ENCODE data around the gene RNF220.

The RNF220 gene

GRCh38 chr1:44677201-44677766 is 272.2 kb downstream of the RNF220 start:
- H3K4me1 ChIP-seq (ENCODE audit: insufficient read depth, low read length) = peaks cover 23% of the 10 kb centered on the region
- no peaks in the 10 kb centered on the region for H3K36me3 ChIP-seq (ENCODE audit: insufficient read depth, low read length)
- no peak overlapping the region for H3K27ac ChIP-seq (ENCODE audit: low read depth, low read length)
- no peak overlapping the region for H3K9ac ChIP-seq (ENCODE audit: low read length)
- no peaks in the 10 kb centered on the region for H3K9me3 ChIP-seq (ENCODE audit: low read length)
- H3K4me3 ChIP-seq (ENCODE audit: low read depth in 1 of 2, low read length in 2 of 2) = no peak overlapping the region
- H3K27me3 ChIP-seq (ENCODE audit: control insufficient read depth in 1 of 2, insufficient read depth in 2 of 2, low read length in 2 of 2) = no peaks in the 10 kb centered on the region

GRCh38 chr1:44678120-44678519 is 273.1 kb downstream of the RNF220 start:
- no peak overlapping the region for H3K4me3 ChIP-seq (ENCODE audit: low read depth in 1 of 2, low read length in 2 of 2)
- H3K27ac ChIP-seq (ENCODE audit: low read depth, low read length) = no peak overlapping the region
- peaks cover 15% of the 10 kb centered on the region for H3K4me1 ChIP-seq (ENCODE audit: insufficient read depth, low read length)
- H3K9ac ChIP-seq (ENCODE audit: low read length) = no peak overlapping the region
- no peaks in the 10 kb centered on the region for H3K27me3 ChIP-seq (ENCODE audit: control insufficient read depth in 1 of 2, insufficient read depth in 2 of 2, low read length in 2 of 2)
- no peaks in the 10 kb centered on the region for H3K36me3 ChIP-seq (ENCODE audit: insufficient read depth, low read length)
- H3K9me3 ChIP-seq (ENCODE audit: low read length) = no peaks in the 10 kb centered on the region

GRCh38 chr1:44678626-44679025 is 273.6 kb downstream of the RNF220 start:
- Histone ChIP-seq H3K9me3 (ENCODE audit: low read length) (no peaks in the 10 kb centered on the region), H3K4me3 (ENCODE audit: low read depth in 1 of 2, low read length in 2 of 2) (no peak overlapping the region), H3K36me3 (ENCODE audit: insufficient read depth, low read length) (no peaks in the 10 kb centered on the region), H3K27ac (ENCODE audit: low read depth, low read length) (no peak overlapping the region), H3K4me1 (ENCODE audit: insufficient read depth, low read length) (peaks cover 10% of the 10 kb centered on the region), H3K27me3 (ENCODE audit: control insufficient read depth in 1 of 2, insufficient read depth in 2 of 2, low read length in 2 of 2) (no peaks in the 10 kb centered on the region), H3K9ac (ENCODE audit: low read length) (no peak overlapping the region)

- H3K9ac ChIP-seq (ENCODE audit: low read length) = no peak overlapping the region
- peaks cover 8% of the 10 kb centered on the region for H3K4me1 ChIP-seq (ENCODE audit: insufficient read depth, low read length)
- H3K9me3 ChIP-seq (ENCODE audit: low read length) = no peaks in the 10 kb centered on the region
- no peak overlapping the region for H3K4me3 ChIP-seq (ENCODE audit: low read depth in 1 of 2, low read length in 2 of 2)
- H3K27ac ChIP-seq (ENCODE audit: low read depth, low read length) = no peak overlapping the region
- H3K27me3 ChIP-seq (ENCODE audit: control insufficient read depth in 1 of 2, insufficient read depth in 2 of 2, low read length in 2 of 2) = no peaks in the 10 kb centered on the region
- H3K36me3 ChIP-seq (ENCODE audit: insufficient read depth, low read length) = no peaks in the 10 kb centered on the region
Measured at GRCh38 chr1:44679468-44679867, 274.4 kb downstream of the RNF220 start.

GRCh38 chr1:44681905-44682882 is 277.1 kb downstream of the RNF220 start:
- Histone ChIP-seq H3K27me3 (ENCODE audit: control insufficient read depth in 1 of 2, insufficient read depth in 2 of 2, low read length in 2 of 2) (no peaks in the 10 kb centered on the region), H3K36me3 (ENCODE audit: insufficient read depth, low read length) (no peaks in the 10 kb centered on the region), H3K9me3 (ENCODE audit: low read length) (no peaks in the 10 kb centered on the region), H3K9ac (ENCODE audit: low read length) (no peak overlapping the region), H3K4me3 (ENCODE audit: low read depth in 1 of 2, low read length in 2 of 2) (no peak overlapping the region), H3K27ac (ENCODE audit: low read depth, low read length) (no peak overlapping the region), H3K4me1 (ENCODE audit: insufficient read depth, low read length) (no peaks in the 10 kb centered on the region)

- H3K36me3 ChIP-seq (ENCODE audit: insufficient read depth, low read length) = no peaks in the 10 kb centered on the region
- H3K9ac ChIP-seq (ENCODE audit: low read length) = no peak overlapping the region
- H3K27ac ChIP-seq (ENCODE audit: low read depth, low read length) = no peak overlapping the region
- H3K4me1 ChIP-seq (ENCODE audit: insufficient read depth, low read length) = no peaks in the 10 kb centered on the region
- H3K27me3 ChIP-seq (ENCODE audit: control insufficient read depth in 1 of 2, insufficient read depth in 2 of 2, low read length in 2 of 2) = no peaks in the 10 kb centered on the region
- H3K9me3 ChIP-seq (ENCODE audit: low read length) = no peaks in the 10 kb centered on the region
- H3K4me3 ChIP-seq (ENCODE audit: low read depth in 1 of 2, low read length in 2 of 2) = no peak overlapping the region
Measured at GRCh38 chr1:44682883-44683265, 277.8 kb downstream of the RNF220 start.

- no peaks in the 10 kb centered on the region for H3K9me3 ChIP-seq (ENCODE audit: low read length)
- H3K27me3 ChIP-seq (ENCODE audit: control insufficient read depth in 1 of 2, insufficient read depth in 2 of 2, low read length in 2 of 2) = no peaks in the 10 kb centered on the region
- no peaks in the 10 kb centered on the region for H3K4me1 ChIP-seq (ENCODE audit: insufficient read depth, low read length)
- no peak overlapping the region for H3K27ac ChIP-seq (ENCODE audit: low read depth, low read length)
- H3K4me3 ChIP-seq (ENCODE audit: low read depth in 1 of 2, low read length in 2 of 2) = no peak overlapping the region
- no peaks in the 10 kb centered on the region for H3K36me3 ChIP-seq (ENCODE audit: insufficient read depth, low read length)
- H3K9ac ChIP-seq (ENCODE audit: low read length) = no peak overlapping the region
Measured at GRCh38 chr1:44684525-44684924, 279.5 kb downstream of the RNF220 start.

- no peaks in the 10 kb centered on the region for H3K36me3 ChIP-seq (ENCODE audit: insufficient read depth, low read length)
- H3K4me1 ChIP-seq (ENCODE audit: insufficient read depth, low read length) = no peaks in the 10 kb centered on the region
- H3K27me3 ChIP-seq (ENCODE audit: control insufficient read depth in 1 of 2, insufficient read depth in 2 of 2, low read length in 2 of 2) = no peaks in the 10 kb centered on the region
- no peak overlapping the region for H3K27ac ChIP-seq (ENCODE audit: low read depth, low read length)
- no peak overlapping the region for H3K9ac ChIP-seq (ENCODE audit: low read length)
- H3K4me3 ChIP-seq (ENCODE audit: low read depth in 1 of 2, low read length in 2 of 2) = no peak overlapping the region
- no peaks in the 10 kb centered on the region for H3K9me3 ChIP-seq (ENCODE audit: low read length)
Measured at GRCh38 chr1:44685218-44685617, 280.2 kb downstream of the RNF220 start.

GRCh38 chr1:44685881-44686280 is 280.8 kb downstream of the RNF220 start:
- Histone ChIP-seq H3K4me3 (ENCODE audit: low read depth in 1 of 2, low read length in 2 of 2) (no peak overlapping the region), H3K36me3 (ENCODE audit: insufficient read depth, low read length) (no peaks in the 10 kb centered on the region), H3K27me3 (ENCODE audit: control insufficient read depth in 1 of 2, insufficient read depth in 2 of 2, low read length in 2 of 2) (no peaks in the 10 kb centered on the region), H3K9me3 (ENCODE audit: low read length) (no peaks in the 10 kb centered on the region), H3K9ac (ENCODE audit: low read length) (no peak overlapping the region), H3K27ac (ENCODE audit: low read depth, low read length) (no peak overlapping the region), H3K4me1 (ENCODE audit: insufficient read depth, low read length) (no peaks in the 10 kb centered on the region)

GRCh38 chr1:44688760-44689446 is 283.8 kb downstream of the RNF220 start:
- Histone ChIP-seq H3K27ac (ENCODE audit: low read depth, low read length) (no peak overlapping the region), H3K4me3 (ENCODE audit: low read depth in 1 of 2, low read length in 2 of 2) (no peak overlapping the region), H3K9ac (ENCODE audit: low read length) (no peak overlapping the region), H3K9me3 (ENCODE audit: low read length) (no peaks in the 10 kb centered on the region), H3K27me3 (ENCODE audit: control insufficient read depth in 1 of 2, insufficient read depth in 2 of 2, low read length in 2 of 2) (no peaks in the 10 kb centered on the region), H3K4me1 (ENCODE audit: insufficient read depth, low read length) (no peaks in the 10 kb centered on the region), H3K36me3 (ENCODE audit: insufficient read depth, low read length) (no peaks in the 10 kb centered on the region)

GRCh38 chr1:44689447-44689765 is 284.4 kb downstream of the RNF220 start:
- Histone ChIP-seq H3K4me1 (ENCODE audit: insufficient read depth, low read length) (no peaks in the 10 kb centered on the region), H3K36me3 (ENCODE audit: insufficient read depth, low read length) (no peaks in the 10 kb centered on the region), H3K4me3 (ENCODE audit: low read depth in 1 of 2, low read length in 2 of 2) (no peak overlapping the region), H3K9me3 (ENCODE audit: low read length) (no peaks in the 10 kb centered on the region), H3K9ac (ENCODE audit: low read length) (no peak overlapping the region), H3K27ac (ENCODE audit: low read depth, low read length) (no peak overlapping the region), H3K27me3 (ENCODE audit: control insufficient read depth in 1 of 2, insufficient read depth in 2 of 2, low read length in 2 of 2) (no peaks in the 10 kb centered on the region)

All from muscle layer of colon (tissue), 2 donors.